BLaER1 (cell line): Measurements from ENCODE around the gene KLHL30.

Experiments
- H3K27ac ChIP-seq: shearing (Covaris generic); formaldehyde crosslinking; 2 replicates; pipeline ENCODE4 v1.8.1; 2022
- H3K27me3 ChIP-seq: shearing (Covaris generic); formaldehyde crosslinking; 2 replicates; pipeline ENCODE4 v1.8.1; 2022
- H3K36me3 ChIP-seq: shearing (Covaris generic); formaldehyde crosslinking; 2 replicates; pipeline ENCODE4 v1.8.1; 2022
- H3K4me1 ChIP-seq: shearing (Covaris generic); formaldehyde crosslinking; 2 replicates; pipeline ENCODE4 v1.8.1; 2022
- H3K4me2 ChIP-seq: shearing (Covaris generic); formaldehyde crosslinking; 2 replicates; pipeline ENCODE4 v1.8.1; 2022
- H3K4me3 ChIP-seq: shearing (Covaris generic); formaldehyde crosslinking; 2 replicates; pipeline ENCODE4 v1.8.1; 2022
- H3K9ac ChIP-seq: shearing (Covaris generic); formaldehyde crosslinking; 2 replicates; pipeline ENCODE4 v1.8.1; 2022
- H3K9me3 ChIP-seq: shearing (Covaris generic); formaldehyde crosslinking; 2 replicates; pipeline ENCODE4 v1.8.1; 2022
- H4K20me1 ChIP-seq: shearing (Covaris generic); formaldehyde crosslinking; 2 replicates; pipeline ENCODE4 v1.8.1; 2022
- Cebpa-rat ChIP-seq: shearing (Covaris generic); IDR thresholded peaks from 2 replicates; pipeline ENCODE4 v1.8.1; 2022

The KLHL30 gene

GRCh38 chr2:238161291-238162051 lies 23.0 kb downstream of the KLHL30 start:
- H3K4me2 ChIP-seq, result peak overlapping the region; percentile 99
- no peak for TF ChIP-seq Cebpa-rat
- H3K27me3 ChIP-seq, result peaks cover 10% of the 10 kb centered on the region; the same call in 1 of the 2 replicates
- H3K4me1 ChIP-seq, result peaks cover 35% of the 10 kb centered on the region
- peak overlapping the region; percentile 45; the same call in 1 of the 2 replicates for H3K9ac ChIP-seq
- peaks cover 6% of the 10 kb centered on the region; the same call in 1 of the 2 replicates for H3K36me3 ChIP-seq
- H3K9me3 ChIP-seq, result no peaks in the 10 kb centered on the region
- H3K4me3 ChIP-seq, result no peak overlapping the region
- no peak overlapping the region for H3K27ac ChIP-seq
- H4K20me1 ChIP-seq, result 0 out of 2 replicates have a peak, but pooled peaks cover 6% of the 10 kb centered on the region

DNA sequence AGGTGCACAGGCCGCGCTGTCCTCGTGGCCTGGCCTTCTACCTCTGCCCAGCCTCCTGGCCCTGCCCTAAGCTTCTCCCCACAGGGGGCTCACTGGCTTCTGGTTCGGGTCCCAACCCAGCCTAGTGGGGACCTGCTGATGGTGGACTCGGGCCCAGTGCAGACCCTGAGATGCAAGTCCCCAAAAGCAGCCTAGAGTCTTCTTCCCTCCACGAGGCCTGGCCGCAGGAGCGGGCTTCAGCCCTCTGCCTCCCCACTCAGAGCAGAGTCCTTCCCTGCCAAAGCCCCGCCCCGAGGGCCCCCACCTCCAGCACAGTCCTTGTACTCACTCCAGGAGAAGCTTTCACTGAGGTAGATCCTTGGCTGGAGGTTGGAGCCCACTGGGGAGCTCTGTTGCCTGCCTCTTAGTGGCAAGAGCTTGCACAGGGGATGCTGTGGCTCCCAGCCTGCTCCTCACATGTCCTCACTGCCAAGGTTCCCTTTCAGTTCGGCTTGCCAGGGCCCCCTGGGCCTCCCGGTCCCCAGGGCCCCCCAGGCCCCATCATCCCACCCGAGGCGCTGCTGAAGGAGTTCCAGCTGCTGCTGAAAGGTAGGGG lies 23.9 kb downstream of the KLHL30 start:
- Histone ChIP-seq H3K4me2 (no peak overlapping the region), H3K27ac (no peak overlapping the region), H3K4me3 (no peak overlapping the region), H3K36me3 (peaks cover 15% of the 10 kb centered on the region), H3K9me3 (no peaks in the 10 kb centered on the region), H3K27me3 (peaks cover 10% of the 10 kb centered on the region; the same call in 1 of the 2 replicates), H4K20me1 (0 out of 2 replicates have a peak, but pooled peaks cover 6% of the 10 kb centered on the region), H3K4me1 (peaks cover 35% of the 10 kb centered on the region), H3K9ac (no peak overlapping the region)
- TF ChIP-seq Cebpa-rat, result no peak

DNA sequence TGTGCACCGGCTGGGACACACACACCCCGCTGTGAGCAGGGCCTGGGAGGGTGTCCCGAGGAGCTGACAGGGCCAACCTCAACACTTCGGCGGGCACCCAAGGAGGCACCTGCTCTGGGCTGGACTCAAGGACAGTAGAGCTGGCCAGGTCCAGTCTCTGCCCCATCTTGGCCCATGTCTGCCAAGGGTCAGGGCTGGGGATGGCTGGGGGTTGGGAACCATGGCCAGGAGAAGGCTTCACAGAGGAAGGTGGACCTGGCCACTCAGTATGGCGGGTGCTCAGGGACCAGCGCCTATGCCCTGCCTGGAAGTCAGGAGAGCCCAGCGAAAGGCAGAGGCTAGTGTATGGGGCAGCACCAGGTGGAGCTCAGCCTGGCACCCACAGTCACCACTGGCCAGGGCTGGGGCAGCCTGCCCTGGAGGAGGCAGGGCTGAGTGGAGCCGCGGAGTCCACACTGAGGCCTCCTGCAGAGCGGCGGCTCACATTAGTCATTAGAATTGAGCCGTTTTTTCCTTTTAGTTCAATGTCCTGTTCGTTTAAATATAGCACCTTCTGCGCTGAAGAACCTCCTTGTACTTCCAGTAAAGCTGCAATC lies 24.5 kb downstream of the KLHL30 start:
- TF ChIP-seq Cebpa-rat, result no peak
- no peak overlapping the region for H3K9ac ChIP-seq
- H3K36me3 ChIP-seq, result peaks cover 21% of the 10 kb centered on the region
- H3K4me3 ChIP-seq, result no peak overlapping the region
- peaks cover 35% of the 10 kb centered on the region for H3K4me1 ChIP-seq
- peaks cover 10% of the 10 kb centered on the region; the same call in 1 of the 2 replicates for H3K27me3 ChIP-seq
- H4K20me1 ChIP-seq, result 0 out of 2 replicates have a peak, but pooled peaks cover 6% of the 10 kb centered on the region
- no peak overlapping the region for H3K4me2 ChIP-seq
- no peak overlapping the region for H3K27ac ChIP-seq
- H3K9me3 ChIP-seq, result no peaks in the 10 kb centered on the region

DNA sequence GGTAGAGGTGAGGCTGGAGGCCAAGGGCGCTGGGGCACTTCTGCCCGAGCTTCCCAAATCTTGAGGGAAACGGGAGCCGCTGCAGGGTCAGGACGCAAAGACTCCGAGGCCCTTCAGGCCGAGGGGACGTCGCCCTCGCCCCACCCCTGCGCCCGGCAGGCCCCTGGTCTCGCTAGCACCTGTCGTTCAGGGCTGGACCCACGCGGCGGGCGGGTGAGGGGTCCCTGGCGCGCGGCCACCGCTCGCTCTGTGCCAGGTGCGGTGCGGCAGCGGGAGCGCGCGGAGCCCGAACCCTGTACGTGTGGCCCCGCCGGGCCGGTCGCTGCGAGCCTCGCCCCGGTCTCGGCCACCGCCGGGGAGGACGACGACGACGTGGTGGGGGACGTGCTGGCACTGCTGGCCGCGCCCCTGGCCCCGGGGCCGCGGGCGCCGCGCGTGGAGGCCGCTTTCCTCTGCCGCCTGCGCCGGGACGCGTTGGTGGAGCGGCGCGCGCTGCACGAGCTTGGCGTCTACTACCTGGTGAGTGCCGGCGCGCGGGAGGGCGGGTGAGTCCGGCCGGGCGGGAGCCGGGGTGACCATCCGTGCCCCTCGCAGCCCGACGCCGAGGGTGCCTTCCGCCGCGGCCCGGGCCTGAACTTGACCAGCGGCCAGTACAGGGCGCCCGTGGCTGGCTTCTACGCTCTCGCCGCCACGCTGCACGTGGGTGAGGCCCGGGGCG lies 25.2 kb downstream of the KLHL30 start:
- Histone ChIP-seq H3K9ac (no peak overlapping the region), H3K36me3 (peaks cover 28% of the 10 kb centered on the region), H3K4me3 (no peak overlapping the region), H3K9me3 (no peaks in the 10 kb centered on the region), H3K27ac (no peak overlapping the region), H3K4me1 (peaks cover 35% of the 10 kb centered on the region), H3K4me2 (no peak overlapping the region), H4K20me1 (0 out of 2 replicates have a peak, but pooled peaks cover 9% of the 10 kb centered on the region), H3K27me3 (peaks cover 10% of the 10 kb centered on the region; the same call in 1 of the 2 replicates)
- no peak for TF ChIP-seq Cebpa-rat

DNA sequence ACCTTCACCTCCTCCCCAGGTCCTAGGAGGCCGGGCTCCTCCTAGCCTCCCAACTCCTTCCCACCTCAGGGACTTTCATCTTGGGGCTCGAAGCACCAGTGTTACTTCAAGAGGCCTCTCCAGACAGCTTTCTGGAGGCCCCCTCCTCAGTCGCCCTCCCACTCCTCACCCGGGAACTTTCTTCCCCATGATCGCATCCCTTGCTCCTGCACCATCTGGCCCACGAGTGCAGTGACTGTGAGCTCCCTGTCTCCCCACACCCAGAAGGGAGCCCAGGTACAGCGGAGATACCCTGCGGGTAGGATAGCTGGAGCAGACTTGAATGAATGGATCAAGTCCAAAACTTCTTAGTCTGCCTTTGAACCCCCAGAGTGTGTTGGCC lies 26.4 kb downstream of the KLHL30 start:
- Histone ChIP-seq H3K36me3 (peaks cover 41% of the 10 kb centered on the region), H3K9ac (no peak overlapping the region), H3K27ac (no peak overlapping the region), H4K20me1 (0 out of 2 replicates have a peak, but pooled peaks cover 12% of the 10 kb centered on the region), H3K4me2 (no peak overlapping the region), H3K9me3 (no peaks in the 10 kb centered on the region), H3K4me1 (peaks cover 37% of the 10 kb centered on the region), H3K27me3 (peaks cover under 1% of the 10 kb centered on the region; the same call in 1 of the 2 replicates), H3K4me3 (no peak overlapping the region)
- no peak for TF ChIP-seq Cebpa-rat

DNA sequence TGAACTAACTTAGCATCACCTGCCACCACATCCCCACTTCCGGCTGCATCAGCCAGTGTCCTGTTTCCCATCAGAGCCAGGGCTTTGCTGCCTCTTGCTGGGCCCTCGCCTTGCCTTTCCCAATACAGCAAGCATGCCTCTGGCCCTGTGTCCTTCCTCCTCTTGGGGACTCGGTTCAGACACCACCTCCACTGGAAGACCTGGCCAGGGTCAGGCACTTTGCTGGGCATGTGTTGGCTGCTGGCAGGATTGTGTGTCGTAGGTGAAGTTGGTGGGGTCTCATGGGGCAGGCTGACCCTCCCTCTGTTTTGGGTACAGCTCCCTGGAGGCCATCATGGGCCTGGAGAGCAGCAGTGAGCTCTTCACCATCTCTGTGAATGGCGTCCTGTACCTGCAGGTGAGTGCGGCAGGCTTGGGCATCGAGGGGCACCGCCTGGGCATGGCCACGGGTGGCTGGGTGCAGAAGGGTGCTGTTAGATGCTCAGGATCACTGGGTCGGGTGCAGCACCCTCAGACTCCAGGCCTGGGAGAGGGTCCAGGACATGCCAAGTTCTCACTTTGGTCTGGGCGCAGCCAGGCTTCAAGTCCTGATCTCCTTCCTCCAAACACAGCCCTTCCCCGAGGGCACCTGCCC lies 26.9 kb downstream of the KLHL30 start:
- Histone ChIP-seq H4K20me1 (0 out of 2 replicates have a peak, but pooled peaks cover 11% of the 10 kb centered on the region), H3K27ac (no peak overlapping the region), H3K4me3 (no peak overlapping the region), H3K9me3 (no peaks in the 10 kb centered on the region), H3K36me3 (peaks cover 46% of the 10 kb centered on the region), H3K27me3 (no peaks in the 10 kb centered on the region), H3K4me1 (peaks cover 37% of the 10 kb centered on the region), H3K4me2 (no peak overlapping the region), H3K9ac (no peak overlapping the region)
- TF ChIP-seq Cebpa-rat, result no peak

DNA sequence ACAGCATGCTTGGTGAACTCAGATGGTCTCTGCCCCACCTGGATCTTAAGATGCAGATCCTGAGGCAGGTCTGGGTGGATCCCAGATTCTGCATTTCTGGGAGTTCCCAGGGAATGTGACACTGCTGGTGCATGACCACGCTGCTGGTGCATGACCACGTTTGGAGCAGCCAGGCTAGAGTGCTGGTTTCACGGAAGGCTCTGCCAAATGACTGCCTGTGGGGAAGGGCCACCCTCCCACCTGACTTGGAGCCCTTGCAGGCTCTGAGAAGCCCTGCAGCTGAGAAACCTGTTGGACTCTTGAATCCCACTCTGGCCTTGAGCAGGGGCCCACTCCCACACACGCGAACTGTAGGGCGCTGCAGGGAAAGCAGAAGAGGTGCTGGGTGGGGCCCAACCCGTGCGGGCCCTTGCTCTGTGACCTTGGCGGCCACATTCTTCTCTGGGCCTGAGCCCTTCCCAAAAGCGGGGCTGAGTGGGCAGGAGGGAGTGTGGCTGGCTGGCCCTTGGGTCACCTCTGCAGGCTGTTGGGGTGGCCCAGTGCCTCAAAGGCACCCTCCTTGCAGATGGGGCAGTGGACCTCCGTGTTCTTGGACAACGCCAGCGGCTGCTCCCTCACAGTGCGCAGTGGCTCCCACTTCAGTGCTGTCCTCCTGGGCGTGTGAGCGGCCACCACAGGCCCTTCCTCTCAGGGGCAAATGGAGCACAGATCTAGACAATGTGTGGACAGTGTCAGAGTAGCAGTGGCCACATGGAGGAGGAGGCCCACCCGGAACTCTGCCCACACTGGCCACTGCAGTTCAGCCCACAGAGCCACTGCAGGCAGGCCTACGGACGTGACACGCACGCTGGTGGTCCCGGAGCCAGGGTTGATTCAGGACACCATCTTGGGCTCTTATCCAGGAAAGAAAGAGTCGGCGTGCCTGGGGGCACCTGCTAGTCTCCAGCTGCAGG lies 28.2 kb downstream of the KLHL30 start:
- TF ChIP-seq Cebpa-rat, result no peak
- peaks cover 29% of the 10 kb centered on the region for H3K4me1 ChIP-seq
- H3K4me3 ChIP-seq, result no peak overlapping the region
- H3K27me3 ChIP-seq, result no peaks in the 10 kb centered on the region
- H3K27ac ChIP-seq, result no peak overlapping the region
- H3K36me3 ChIP-seq, result peaks cover 58% of the 10 kb centered on the region
- no peak overlapping the region for H3K4me2 ChIP-seq
- H3K9me3 ChIP-seq, result no peaks in the 10 kb centered on the region
- 0 out of 2 replicates have a peak, but pooled peaks cover 11% of the 10 kb centered on the region for H4K20me1 ChIP-seq
- no peak overlapping the region for H3K9ac ChIP-seq

DNA sequence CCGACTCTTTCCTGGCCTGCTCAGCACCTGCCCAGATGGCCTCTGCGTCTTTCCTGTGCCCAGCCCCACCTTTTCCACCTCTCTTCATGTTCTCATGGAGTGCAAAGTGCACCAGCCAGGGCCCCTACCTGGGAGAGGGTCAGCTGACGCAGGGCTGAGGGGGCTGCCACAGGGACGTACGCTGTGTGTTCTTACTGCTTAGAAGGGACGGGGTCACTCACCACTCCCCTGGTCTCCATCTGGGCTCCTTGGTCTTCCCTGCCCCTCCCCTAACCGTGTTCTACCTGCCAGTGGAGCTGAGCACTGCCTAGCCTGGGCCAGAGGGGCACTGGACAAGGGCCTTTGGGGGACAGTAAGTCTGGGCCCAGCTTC lies 28.9 kb downstream of the KLHL30 start:
- Histone ChIP-seq H3K9me3 (no peaks in the 10 kb centered on the region), H3K36me3 (peaks cover 64% of the 10 kb centered on the region), H3K27me3 (no peaks in the 10 kb centered on the region), H4K20me1 (0 out of 2 replicates have a peak, but pooled peaks cover 11% of the 10 kb centered on the region), H3K9ac (no peak overlapping the region), H3K4me3 (no peak overlapping the region), H3K4me2 (no peak overlapping the region), H3K27ac (no peak overlapping the region), H3K4me1 (peaks cover 25% of the 10 kb centered on the region)
- TF ChIP-seq Cebpa-rat, result no peak
